ENCODE measurements around the gene PPP2R5C. TPM values are rescaled to one million over a fixed set of nuclear protein-coding genes. Genes with fewer than 3 reads are reported as not detected.

PPP2R5C gene
- total and polyA plus RNA-seq, 9 of the 15 experiments (the other 6 are each of a cell fraction or from before 2014, with no cell fraction given), result 284 to 617 (median 395) TPM

DNA sequence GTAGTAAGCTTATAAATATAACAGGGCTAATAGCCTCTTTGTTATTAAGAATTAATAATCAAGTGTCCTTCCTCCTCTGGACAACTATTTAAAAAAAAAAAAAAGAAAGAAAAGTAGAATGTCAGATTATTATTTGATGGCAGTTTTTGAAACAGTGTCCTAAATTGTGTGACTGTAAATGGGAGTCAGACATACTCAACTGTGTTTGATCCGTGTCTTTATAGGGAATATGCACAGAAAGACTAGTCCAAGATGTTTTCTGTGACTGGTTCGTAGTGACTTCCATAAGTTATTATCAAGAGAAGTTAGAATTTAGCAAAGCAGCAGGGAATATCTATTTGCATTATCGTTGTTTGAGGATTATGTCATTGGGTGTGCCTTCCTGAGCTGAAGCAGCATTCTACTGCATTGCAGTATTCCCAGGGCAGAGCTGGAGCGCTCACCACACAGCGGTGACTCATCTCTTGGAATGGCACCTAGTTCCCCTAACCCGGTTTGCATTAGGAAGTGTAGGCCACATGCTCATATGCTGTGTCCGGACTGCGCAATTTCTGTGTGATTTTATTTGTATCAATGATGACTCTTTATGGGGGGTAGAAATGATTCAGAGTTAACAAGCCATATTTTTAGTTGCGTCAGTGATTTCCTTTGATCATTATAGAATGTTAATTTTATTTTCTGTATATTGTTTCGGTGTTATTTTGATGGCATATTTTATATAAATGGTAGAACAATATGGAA lies 210.8 kb downstream of the PPP2R5C start (continued):
- TF ChIP-seq CCNT2 (IDR thresholded peaks at IDR 0.05; ENCODE audit: borderline replicate concordance, extremely low read depth, insufficient read length, low read depth, low read length) (no peak), TAF1 (IDR thresholded peaks at IDR 0.05; ENCODE audit: control insufficient read depth, extremely low read depth, insufficient read depth, low read length, severe bottlenecking) (no peak), E2F8 (IDR thresholded peaks at IDR 0.05; ENCODE audit: low read depth, partially characterized antibody) (no peak), ZNF263 (CRISPR knock-in tag; IDR thresholded peaks at IDR 0.05; ENCODE audit: borderline replicate concordance) (no peak), ATF4 (CRISPR knock-in tag; IDR thresholded peaks at IDR 0.05) (no peak), RBM15 (IDR thresholded peaks at IDR 0.05; ENCODE audit: insufficient read depth, low read length) (no peak), ZBTB33 (CRISPR knock-in tag; IDR thresholded peaks at IDR 0.05) (no peak), POLR2AphosphoS5 (IDR thresholded peaks at IDR 0.05; ENCODE audit: control insufficient read depth, insufficient read depth, low read depth, low read length) (no peak), HEY1 (CRISPR knock-in tag; IDR thresholded peaks at IDR 0.05; ENCODE audit: borderline replicate concordance) (no peak)
- TF ChIP-seq, protein P1, sequence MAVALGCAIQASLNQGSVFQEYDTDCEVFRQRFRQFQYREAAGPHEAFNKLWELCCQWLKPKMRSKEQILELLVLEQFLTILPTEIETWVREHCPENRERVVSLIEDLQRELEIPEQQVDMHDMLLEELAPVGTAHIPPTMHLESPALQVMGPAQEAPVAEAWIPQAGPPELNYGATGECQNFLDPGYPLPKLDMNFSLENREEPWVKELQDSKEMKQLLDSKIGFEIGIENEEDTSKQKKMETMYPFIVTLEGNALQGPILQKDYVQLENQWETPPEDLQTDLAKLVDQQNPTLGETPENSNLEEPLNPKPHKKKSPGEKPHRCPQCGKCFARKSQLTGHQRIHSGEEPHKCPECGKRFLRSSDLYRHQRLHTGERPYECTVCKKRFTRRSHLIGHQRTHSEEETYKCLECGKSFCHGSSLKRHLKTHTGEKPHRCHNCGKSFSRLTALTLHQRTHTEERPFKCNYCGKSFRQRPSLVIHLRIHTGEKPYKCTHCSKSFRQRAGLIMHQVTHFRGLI (CRISPR knock-in tag; IDR thresholded peaks at IDR 0.05), result no peak
- TF ChIP-seq, protein P2, sequence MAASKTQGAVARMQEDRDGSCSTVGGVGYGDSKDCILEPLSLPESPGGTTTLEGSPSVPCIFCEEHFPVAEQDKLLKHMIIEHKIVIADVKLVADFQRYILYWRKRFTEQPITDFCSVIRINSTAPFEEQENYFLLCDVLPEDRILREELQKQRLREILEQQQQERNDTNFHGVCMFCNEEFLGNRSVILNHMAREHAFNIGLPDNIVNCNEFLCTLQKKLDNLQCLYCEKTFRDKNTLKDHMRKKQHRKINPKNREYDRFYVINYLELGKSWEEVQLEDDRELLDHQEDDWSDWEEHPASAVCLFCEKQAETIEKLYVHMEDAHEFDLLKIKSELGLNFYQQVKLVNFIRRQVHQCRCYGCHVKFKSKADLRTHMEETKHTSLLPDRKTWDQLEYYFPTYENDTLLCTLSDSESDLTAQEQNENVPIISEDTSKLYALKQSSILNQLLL (CRISPR knock-in tag; IDR thresholded peaks at IDR 0.05; ENCODE audit: borderline replicate concordance), result no peak
- TF ChIP-seq, protein P3, sequence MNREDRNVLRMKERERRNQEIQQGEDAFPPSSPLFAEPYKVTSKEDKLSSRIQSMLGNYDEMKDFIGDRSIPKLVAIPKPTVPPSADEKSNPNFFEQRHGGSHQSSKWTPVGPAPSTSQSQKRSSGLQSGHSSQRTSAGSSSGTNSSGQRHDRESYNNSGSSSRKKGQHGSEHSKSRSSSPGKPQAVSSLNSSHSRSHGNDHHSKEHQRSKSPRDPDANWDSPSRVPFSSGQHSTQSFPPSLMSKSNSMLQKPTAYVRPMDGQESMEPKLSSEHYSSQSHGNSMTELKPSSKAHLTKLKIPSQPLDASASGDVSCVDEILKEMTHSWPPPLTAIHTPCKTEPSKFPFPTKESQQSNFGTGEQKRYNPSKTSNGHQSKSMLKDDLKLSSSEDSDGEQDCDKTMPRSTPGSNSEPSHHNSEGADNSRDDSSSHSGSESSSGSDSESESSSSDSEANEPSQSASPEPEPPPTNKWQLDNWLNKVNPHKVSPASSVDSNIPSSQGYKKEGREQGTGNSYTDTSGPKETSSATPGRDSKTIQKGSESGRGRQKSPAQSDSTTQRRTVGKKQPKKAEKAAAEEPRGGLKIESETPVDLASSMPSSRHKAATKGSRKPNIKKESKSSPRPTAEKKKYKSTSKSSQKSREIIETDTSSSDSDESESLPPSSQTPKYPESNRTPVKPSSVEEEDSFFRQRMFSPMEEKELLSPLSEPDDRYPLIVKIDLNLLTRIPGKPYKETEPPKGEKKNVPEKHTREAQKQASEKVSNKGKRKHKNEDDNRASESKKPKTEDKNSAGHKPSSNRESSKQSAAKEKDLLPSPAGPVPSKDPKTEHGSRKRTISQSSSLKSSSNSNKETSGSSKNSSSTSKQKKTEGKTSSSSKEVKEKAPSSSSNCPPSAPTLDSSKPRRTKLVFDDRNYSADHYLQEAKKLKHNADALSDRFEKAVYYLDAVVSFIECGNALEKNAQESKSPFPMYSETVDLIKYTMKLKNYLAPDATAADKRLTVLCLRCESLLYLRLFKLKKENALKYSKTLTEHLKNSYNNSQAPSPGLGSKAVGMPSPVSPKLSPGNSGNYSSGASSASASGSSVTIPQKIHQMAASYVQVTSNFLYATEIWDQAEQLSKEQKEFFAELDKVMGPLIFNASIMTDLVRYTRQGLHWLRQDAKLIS (CRISPR knock-in tag; IDR thresholded peaks at IDR 0.05), result no peak
